Body of pancreas (tissue), 4 donors: Measurements from ENCODE around the gene CDKN2B-AS1.

Source experiments
- POLR2A ChIP-seq, 3 donors: fragments of 450-650 bp; IDR thresholded peaks; one replicate each; pipeline ENCODE4 v1.6.1; 2016; ENCODE audit warnings: antibody characterized with exemption in 3 of 3, mild to moderate bottlenecking in 2 of 3
- TF ChIP-seq, protein P1 (sequence below), 7 experiments: fragments of 450-650 bp in 4 of 7; fragments of 200-600 bp in 3 of 7; sonication (generic) in 3 of 7; IDR thresholded peaks; one replicate each; pipeline ENCODE4 v1.5.1; 2016 to 2019; ENCODE audit warnings: antibody characterized with exemption in 7 of 7

GRCh38 chr9:21998026-21998425 is 3.4 kb downstream of the CDKN2B-AS1 start:
- TF ChIP-seq, protein P1, sequence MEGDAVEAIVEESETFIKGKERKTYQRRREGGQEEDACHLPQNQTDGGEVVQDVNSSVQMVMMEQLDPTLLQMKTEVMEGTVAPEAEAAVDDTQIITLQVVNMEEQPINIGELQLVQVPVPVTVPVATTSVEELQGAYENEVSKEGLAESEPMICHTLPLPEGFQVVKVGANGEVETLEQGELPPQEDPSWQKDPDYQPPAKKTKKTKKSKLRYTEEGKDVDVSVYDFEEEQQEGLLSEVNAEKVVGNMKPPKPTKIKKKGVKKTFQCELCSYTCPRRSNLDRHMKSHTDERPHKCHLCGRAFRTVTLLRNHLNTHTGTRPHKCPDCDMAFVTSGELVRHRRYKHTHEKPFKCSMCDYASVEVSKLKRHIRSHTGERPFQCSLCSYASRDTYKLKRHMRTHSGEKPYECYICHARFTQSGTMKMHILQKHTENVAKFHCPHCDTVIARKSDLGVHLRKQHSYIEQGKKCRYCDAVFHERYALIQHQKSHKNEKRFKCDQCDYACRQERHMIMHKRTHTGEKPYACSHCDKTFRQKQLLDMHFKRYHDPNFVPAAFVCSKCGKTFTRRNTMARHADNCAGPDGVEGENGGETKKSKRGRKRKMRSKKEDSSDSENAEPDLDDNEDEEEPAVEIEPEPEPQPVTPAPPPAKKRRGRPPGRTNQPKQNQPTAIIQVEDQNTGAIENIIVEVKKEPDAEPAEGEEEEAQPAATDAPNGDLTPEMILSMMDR (IDR thresholded peaks at IDR 0.05): no peak
- no peak for TF ChIP-seq POLR2A (IDR thresholded peaks at IDR 0.05)
